Spleen (tissue), 7 donors: Measurements from ENCODE around the gene PKP2.

Experiments used
- CTCF ChIP-seq, 11 experiments: fragments of 200-600 bp in 7 of 11; fragments of 450-650 bp in 4 of 11; sonication (generic) in 4 of 11; IDR thresholded peaks in 8 of 11; conservative IDR thresholded peaks in 3 of 11; 1 replicate in 7 of 11; 2 replicates in 4 of 11; pipeline versions ENCODE4 v1.4.0 to v1.8.0; 2016 to 2021; ENCODE audit warnings: antibody characterized with exemption in 11 of 11, inconsistent platforms in 4 of 11, mild to moderate bottlenecking in 1 of 11
- POLR2A ChIP-seq, 3 donors: fragments of 450-650 bp; IDR thresholded peaks; one replicate each; pipeline ENCODE4 v1.5.1; 2017; ENCODE audit warnings: antibody characterized with exemption in 3 of 3, mild to moderate bottlenecking in 1 of 3
- donor health status: DM: no; HTN: no; CAD: no; lungs with moderate emphysema.
- donor health status: DM: no; HTN: no; CAD: no.
- donor health status: DM: no; HTN: no; CAD: no.

GRCh38 chr12:32828552-32828951 is 68.0 kb downstream of the PKP2 start:
- TF ChIP-seq CTCF (IDR thresholded peaks at IDR 0.05 in 8 of 11, conservative IDR thresholded peaks at IDR 0.05 in 3 of 11) (no peak), POLR2A (IDR thresholded peaks at IDR 0.05) (no peak)
